ENCODE data around the gene KREMEN1.

GRCh38 chr22:29037340-29037932 is 35.4 kb upstream of the KREMEN1 start:
- no peak for TF ChIP-seq CTCF (IDR thresholded peaks at IDR 0.05; ENCODE audit: low read depth, low read length, missing input control)
- TF ChIP-seq, protein P1, sequence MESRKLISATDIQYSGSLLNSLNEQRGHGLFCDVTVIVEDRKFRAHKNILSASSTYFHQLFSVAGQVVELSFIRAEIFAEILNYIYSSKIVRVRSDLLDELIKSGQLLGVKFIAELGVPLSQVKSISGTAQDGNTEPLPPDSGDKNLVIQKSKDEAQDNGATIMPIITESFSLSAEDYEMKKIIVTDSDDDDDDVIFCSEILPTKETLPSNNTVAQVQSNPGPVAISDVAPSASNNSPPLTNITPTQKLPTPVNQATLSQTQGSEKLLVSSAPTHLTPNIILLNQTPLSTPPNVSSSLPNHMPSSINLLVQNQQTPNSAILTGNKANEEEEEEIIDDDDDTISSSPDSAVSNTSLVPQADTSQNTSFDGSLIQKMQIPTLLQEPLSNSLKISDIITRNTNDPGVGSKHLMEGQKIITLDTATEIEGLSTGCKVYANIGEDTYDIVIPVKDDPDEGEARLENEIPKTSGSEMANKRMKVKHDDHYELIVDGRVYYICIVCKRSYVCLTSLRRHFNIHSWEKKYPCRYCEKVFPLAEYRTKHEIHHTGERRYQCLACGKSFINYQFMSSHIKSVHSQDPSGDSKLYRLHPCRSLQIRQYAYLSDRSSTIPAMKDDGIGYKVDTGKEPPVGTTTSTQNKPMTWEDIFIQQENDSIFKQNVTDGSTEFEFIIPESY (IDR thresholded peaks at IDR 0.05), result no peak
- no peak for TF ChIP-seq JUND (IDR thresholded peaks at IDR 0.05)
- TF ChIP-seq GABPA (IDR thresholded peaks at IDR 0.05 in 1 of 2, conservative IDR thresholded peaks at IDR 0.05 in 1 of 2), result no peak
- TF ChIP-seq SP1 (IDR thresholded peaks at IDR 0.05), result no peak
- TF ChIP-seq RAD21 (IDR thresholded peaks at IDR 0.05), result peak in 1 of 2 donors; percentile 30
- TF ChIP-seq, protein P2, sequence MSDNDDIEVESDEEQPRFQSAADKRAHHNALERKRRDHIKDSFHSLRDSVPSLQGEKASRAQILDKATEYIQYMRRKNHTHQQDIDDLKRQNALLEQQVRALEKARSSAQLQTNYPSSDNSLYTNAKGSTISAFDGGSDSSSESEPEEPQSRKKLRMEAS (IDR thresholded peaks at IDR 0.05), result no peak

Measured in liver (tissue), 3 donors.